Kidney (tissue), 14 donors: ENCODE data around the gene SNRNP70. TPM values are rescaled to one million over a fixed set of nuclear protein-coding genes. Genes with fewer than 3 reads are reported as not detected.

Experiments
- DNase-seq, 5 donors: peaks; one replicate each; pipeline ENCODE4 v3.0.0-alpha.2; 2013 to 2020
- FAIRE-seq: peaks from 2 replicates; lab custom pipeline; 2012; peaks lifted over from hg19 to GRCh38; lab: Jason Lieb, UNC
- H3K27ac ChIP-seq, 2 donors: one replicate each; pipeline ENCODE4 v1.7.0; 2013; ENCODE audit warnings: low read depth in 2 of 2, low read length in 2 of 2, inconsistent platforms in 1 of 2
- H3K27me3 ChIP-seq: one replicate; pipeline ENCODE4 v1.7.1; 2013; ENCODE audit warnings: low read length, inconsistent platforms; ENCODE audit not compliant: control insufficient read depth, insufficient read depth
- H3K36me3 ChIP-seq, 3 donors: one replicate each; pipeline versions ENCODE4 v1.7.0 to v1.7.1; 2013; ENCODE audit warnings: low read length in 3 of 3, control low read depth in 1 of 3, inconsistent platforms in 1 of 3; ENCODE audit not compliant: insufficient read depth in 3 of 3, control insufficient read depth in 2 of 3
- H3K4me1 ChIP-seq, 3 donors: one replicate each; pipeline versions ENCODE4 v1.7.0 to v1.7.1; 2013; ENCODE audit warnings: low read length in 3 of 3, inconsistent platforms in 1 of 3, low read depth in 1 of 3; ENCODE audit not compliant: control insufficient read depth in 2 of 3, insufficient read depth in 2 of 3
- H3K4me3 ChIP-seq, 3 donors: one replicate each; pipeline versions ENCODE4 v1.7.0 to v1.8.1; 2013; ENCODE audit warnings: low read length in 3 of 3, control low read depth in 1 of 3, inconsistent platforms in 1 of 3
- H3K9ac ChIP-seq, 3 donors: one replicate each; pipeline versions ENCODE4 v1.7.0 to v1.7.1; 2013; ENCODE audit warnings: low read length in 3 of 3, control low read depth in 1 of 3, inconsistent platforms in 1 of 3
- H3K9me3 ChIP-seq, 3 donors: one replicate each; pipeline versions ENCODE4 v1.7.0 to v1.7.1; 2013; ENCODE audit warnings: low read length in 3 of 3, control low read depth in 1 of 3, inconsistent platforms in 1 of 3; ENCODE audit not compliant: control insufficient read depth in 2 of 3, insufficient read depth in 1 of 3
- intact Hi-C: fragments of 100-400 bp; cut with DNase I; formaldehyde crosslinking; loops from one replicate; pipeline ENCODE4 v1.11.1; 2022
- polyA plus RNA-seq: library from polyadenylated mRNA; stranded (reverse); fragments of 350-450 nt; fragmentation: Illumina TruSeq; extraction: RNeasy Lipid Tissue Mini Kit (QIAGEN cat#74804); gene quantifications from one replicate; pipeline ENCODE4 v1.2.3, GENCODE V29; 2014; ENCODE audit warnings: low read depth, low replicate concordance; ENCODE audit not compliant: insufficient read depth
- total RNA-seq: library from RNA; stranded (reverse); fragmentation: NEBNext Ultra II Directional; extraction: Animal tissue kit (Norgen Biotek cat#: 25700); gene quantifications from one replicate; pipeline ENCODE4 v1.2.1, GENCODE V29; 2021
- TF ChIP-seq, protein P1 (sequence below): IDR thresholded peaks from 3 replicates; pipeline ENCODE4 v1.5.1; 2012; ENCODE audit warnings: mild to moderate bottlenecking, moderate library complexity, borderline replicate concordance; ENCODE audit not compliant: insufficient read depth; ENCODE audit errors: extremely low read depth
- donor health status: control.
- donor health status: control.
- donor health status: control.
- donor health status: control.
- donor health status: control.
- donor health status: DM: yes; HTN: yes; CAD: no.
- donor health status: Normal renal cell carcinoma (clear cell type).

Gene SNRNP70
- total and polyA plus RNA-seq, 2 donors from 2014 or later = 144 to 203 TPM

DNA sequence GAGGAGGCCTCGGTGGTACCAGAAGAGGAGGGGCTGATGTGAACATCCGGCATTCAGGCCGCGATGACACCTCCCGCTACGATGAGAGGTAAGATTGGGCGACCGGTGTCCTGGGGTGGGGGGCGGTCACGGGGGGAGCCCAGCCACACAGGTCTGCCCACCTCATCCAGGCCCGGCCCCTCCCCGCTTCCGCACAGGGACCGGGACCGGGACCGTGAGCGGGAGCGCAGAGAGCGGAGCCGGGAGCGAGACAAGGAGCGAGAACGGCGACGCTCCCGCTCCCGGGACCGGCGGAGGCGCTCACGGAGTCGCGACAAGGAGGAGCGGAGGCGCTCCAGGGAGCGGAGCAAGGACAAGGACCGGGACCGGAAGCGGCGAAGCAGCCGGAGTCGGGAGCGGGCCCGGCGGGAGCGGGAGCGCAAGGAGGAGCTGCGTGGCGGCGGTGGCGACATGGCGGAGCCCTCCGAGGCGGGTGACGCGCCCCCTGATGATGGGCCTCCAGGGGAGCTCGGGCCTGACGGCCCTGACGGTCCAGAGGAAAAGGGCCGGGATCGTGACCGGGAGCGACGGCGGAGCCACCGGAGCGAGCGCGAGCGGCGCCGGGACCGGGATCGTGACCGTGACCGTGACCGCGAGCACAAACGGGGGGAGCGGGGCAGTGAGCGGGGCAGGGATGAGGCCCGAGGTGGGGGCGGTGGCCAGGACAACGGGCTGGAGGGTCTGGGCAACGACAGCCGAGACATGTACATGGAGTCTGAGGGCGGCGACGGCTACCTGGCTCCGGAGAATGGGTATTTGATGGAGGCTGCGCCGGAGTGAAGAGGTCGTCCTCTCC, 22.6 kb downstream of the SNRNP70 start:
- Histone ChIP-seq H3K27me3 (no peaks in the 10 kb centered on the region), H3K4me1 (no peaks in the 10 kb centered on the region), H3K9ac (no peak overlapping the region), H3K36me3 (peaks cover 2 to 33% (median 24%) of the 10 kb centered on the region in 3 donors), H3K4me3 (no peak overlapping the region), H3K27ac (no peak overlapping the region), H3K9me3 (no peaks in the 10 kb centered on the region)
- no peak for FAIRE-seq
- intact Hi-C loops = loop anchor here (10.0 kb wide), 1 partner anchor 107 kb away; no protein-coding TSS in a partner anchor
- peak in 1 of 5 donors; percentile 71 for DNase-seq
- TF ChIP-seq, protein P1, sequence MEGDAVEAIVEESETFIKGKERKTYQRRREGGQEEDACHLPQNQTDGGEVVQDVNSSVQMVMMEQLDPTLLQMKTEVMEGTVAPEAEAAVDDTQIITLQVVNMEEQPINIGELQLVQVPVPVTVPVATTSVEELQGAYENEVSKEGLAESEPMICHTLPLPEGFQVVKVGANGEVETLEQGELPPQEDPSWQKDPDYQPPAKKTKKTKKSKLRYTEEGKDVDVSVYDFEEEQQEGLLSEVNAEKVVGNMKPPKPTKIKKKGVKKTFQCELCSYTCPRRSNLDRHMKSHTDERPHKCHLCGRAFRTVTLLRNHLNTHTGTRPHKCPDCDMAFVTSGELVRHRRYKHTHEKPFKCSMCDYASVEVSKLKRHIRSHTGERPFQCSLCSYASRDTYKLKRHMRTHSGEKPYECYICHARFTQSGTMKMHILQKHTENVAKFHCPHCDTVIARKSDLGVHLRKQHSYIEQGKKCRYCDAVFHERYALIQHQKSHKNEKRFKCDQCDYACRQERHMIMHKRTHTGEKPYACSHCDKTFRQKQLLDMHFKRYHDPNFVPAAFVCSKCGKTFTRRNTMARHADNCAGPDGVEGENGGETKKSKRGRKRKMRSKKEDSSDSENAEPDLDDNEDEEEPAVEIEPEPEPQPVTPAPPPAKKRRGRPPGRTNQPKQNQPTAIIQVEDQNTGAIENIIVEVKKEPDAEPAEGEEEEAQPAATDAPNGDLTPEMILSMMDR = no peak

DNA sequence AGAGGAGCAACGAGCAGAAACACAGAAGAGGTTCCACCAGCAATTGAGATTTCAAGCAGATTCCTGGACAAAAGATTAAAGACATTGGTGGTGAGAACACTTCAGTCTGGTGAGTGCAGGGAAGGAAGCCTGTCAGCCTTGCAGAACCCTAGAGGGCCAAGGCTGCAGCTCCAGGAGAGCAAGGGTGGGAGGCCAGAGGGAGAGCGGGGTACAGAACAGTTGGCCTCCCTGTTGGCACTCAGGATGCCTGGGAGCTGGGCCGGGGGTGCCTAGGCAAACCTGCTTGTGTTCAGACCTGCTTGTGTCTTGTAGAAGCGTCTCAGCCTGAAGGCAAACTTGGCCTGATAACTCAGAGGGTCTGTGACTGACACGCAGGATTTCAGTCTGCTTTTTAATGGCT, 23.8 kb downstream of the SNRNP70 start:
- no peaks in the 10 kb centered on the region for H3K27me3 ChIP-seq
- H3K9me3 ChIP-seq = no peaks in the 10 kb centered on the region
- intact Hi-C loops = loop anchor here (10.0 kb wide), 1 partner anchor 106 kb away; no protein-coding TSS in a partner anchor
- no peak overlapping the region for H3K27ac ChIP-seq
- no peak overlapping the region for H3K4me3 ChIP-seq
- peaks cover 0 to 5% (median 3%) of the 10 kb centered on the region in 3 donors for H3K4me1 ChIP-seq
- no peak overlapping the region for H3K9ac ChIP-seq
- TF ChIP-seq, protein P1 = no peak
- FAIRE-seq = no peak
- H3K36me3 ChIP-seq = peaks cover 2 to 29% (median 22%) of the 10 kb centered on the region in 3 donors
- no peak for DNase-seq

DNA sequence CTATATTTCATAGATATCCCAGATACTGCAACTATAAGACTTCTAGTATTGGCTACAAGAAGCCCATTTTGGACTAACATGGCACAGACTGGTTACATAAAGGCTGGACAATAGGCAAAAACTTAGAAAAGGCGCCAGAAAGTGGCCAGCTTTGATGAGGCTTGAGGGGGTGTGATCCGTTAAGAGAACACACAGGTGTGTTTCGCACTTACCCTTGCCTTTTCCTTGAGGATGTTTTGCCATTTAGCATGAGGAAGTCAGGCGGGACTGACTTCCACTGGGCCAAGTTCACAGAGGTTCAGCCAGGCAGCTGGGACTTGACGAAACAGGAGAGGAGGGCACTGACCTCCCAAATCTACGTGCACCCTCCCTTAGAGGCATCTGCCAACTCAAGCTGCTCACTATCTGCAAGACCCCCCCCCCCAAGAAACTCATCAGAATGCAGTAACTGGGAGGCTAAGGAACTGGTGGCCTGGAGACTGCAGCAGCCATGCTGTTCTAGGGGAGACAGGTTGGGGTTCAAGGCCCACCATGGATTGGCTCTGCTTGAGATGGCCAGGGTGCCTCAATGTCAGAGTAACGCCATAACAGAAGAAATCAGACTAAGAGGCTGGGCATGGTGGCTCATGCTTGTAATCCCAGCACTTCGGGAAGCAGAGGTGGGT, 24.4 kb downstream of the SNRNP70 start:
- FAIRE-seq = no peak

More for the DNA sequence above, 24.4 kb downstream of the SNRNP70 start:
- intact Hi-C loops = loop anchor here (10.0 kb wide), 1 partner anchor 105 kb away; no protein-coding TSS in a partner anchor
- H3K27me3 ChIP-seq = no peaks in the 10 kb centered on the region
- H3K4me3 ChIP-seq = no peak overlapping the region
- H3K27ac ChIP-seq = no peak overlapping the region
- no peaks in the 10 kb centered on the region for H3K9me3 ChIP-seq
- no peak overlapping the region for H3K9ac ChIP-seq
- H3K36me3 ChIP-seq = peaks cover 2 to 27% (median 21%) of the 10 kb centered on the region in 3 donors
- TF ChIP-seq, protein P1 = no peak
- DNase-seq = no peak
- H3K4me1 ChIP-seq = peaks cover 0 to 5% (median 3%) of the 10 kb centered on the region in 3 donors
